Hematopoietic multipotent progenitor cell (in vitro differentiated cells): ENCODE results near the gene GBX2. TPM values are rescaled to one million over a fixed set of nuclear protein-coding genes. Genes with fewer than 3 reads are reported as not detected.
"Not testable (repeated sequence)": the region's sequence is repeated elsewhere in the genome, so short reads cannot be mapped to it uniquely, and the experiment has no call there.

Experiments
- DNase-seq, 3 donors: peaks; one replicate each; pipeline ENCODE4 v3.0.0-alpha.2; 2011 to 2015; ENCODE audit warnings: low read depth in 2 of 3, low spot score in 2 of 3
- total RNA-seq: library from RNA; depleted of rRNA; stranded (reverse); fragments of >200 nt; gene quantifications from one replicate; pipeline ENCODE4 v1.2.3, GENCODE V29; 2012

GBX2 gene
- total RNA-seq, 1 donor = not detected

GRCh38 chr2:236157815-236158498 lies 10.2 kb downstream of the GBX2 start:
- DNase-seq = no peak

GRCh38 chr2:236157366-236157765 lies 10.8 kb downstream of the GBX2 start:
- DNase-seq = no peak

- DNase-seq = no peak
Observed at GRCh38 chr2:236156860-236157194, 11.4 kb downstream of the GBX2 start.

GRCh38 chr2:236156095-236156859 lies 11.9 kb downstream of the GBX2 start:
- DNase-seq = no peak

- no peak for DNase-seq
Observed at GRCh38 chr2:236155406-236155805, 12.8 kb downstream of the GBX2 start.

GRCh38 chr2:236146436-236146835 lies 21.8 kb downstream of the GBX2 start:
- no peak for DNase-seq

- no peak for DNase-seq
Observed at GRCh38 chr2:236143811-236144210, 24.4 kb downstream of the GBX2 start.

- not testable (repeated sequence) for DNase-seq
Observed at GRCh38 chr2:236141616-236142015, 26.6 kb downstream of the GBX2 start.

- DNase-seq = no peak
Observed at GRCh38 chr2:236137066-236137465, 31.1 kb downstream of the GBX2 start.

- no peak for DNase-seq
Observed at GRCh38 chr2:236136538-236136937, 31.6 kb downstream of the GBX2 start.

GRCh38 chr2:236133410-236134012 lies 34.7 kb downstream of the GBX2 start:
- no peak for DNase-seq

- DNase-seq = no peak
Observed at GRCh38 chr2:236131073-236131692, 37.0 kb downstream of the GBX2 start.

- no peak for DNase-seq
Observed at GRCh38 chr2:236130349-236130998, 37.7 kb downstream of the GBX2 start.

GRCh38 chr2:236129935-236130334 lies 38.3 kb downstream of the GBX2 start:
- no peak for DNase-seq

- DNase-seq = no peak
Observed at GRCh38 chr2:236128321-236128720, 39.9 kb downstream of the GBX2 start.

GRCh38 chr2:236127010-236127409 lies 41.2 kb downstream of the GBX2 start:
- no peak for DNase-seq

- DNase-seq = no peak
Observed at GRCh38 chr2:236125541-236125940, 42.6 kb downstream of the GBX2 start.

- no peak for DNase-seq
Observed at GRCh38 chr2:236124182-236124893, 43.8 kb downstream of the GBX2 start.

GRCh38 chr2:236123716-236124115 lies 44.5 kb downstream of the GBX2 start:
- DNase-seq = no peak

GRCh38 chr2:236122236-236122635 lies 46.0 kb downstream of the GBX2 start:
- no peak for DNase-seq
